A549 (cell line): ENCODE results near the gene ADGRF3. TPM values are rescaled to one million over a fixed set of nuclear protein-coding genes. Genes with fewer than 3 reads are reported as not detected.

Experiments used
- ATAC-seq, 2 experiments: fragments of 200-7000 bp in 1 of 2; fragments of >200 bp in 1 of 2; cut with Nextera tagmentation in 1 of 2; cut with Tn5 transposase in 1 of 2; 3 replicates each; pipeline versions ENCODE4 v1.8.0 to v1.9.1; 2018 to 2020; ENCODE audit warnings: mild to moderate bottlenecking in 1 of 2, moderate library complexity in 1 of 2
- CTCF ChIA-PET: fragments of 300-600 bp; sonication (Branson Sonifier 250); formaldehyde crosslinking; extraction: SDS; loops from one replicate; lab custom pipeline; 2021; ENCODE audit warnings: antibody characterized with exemption, inconsistent platforms; lab: Yijun Ruan, JAX
- POLR2A ChIA-PET: fragments of 350-600 bp; formaldehyde crosslinking; extraction: SDS; loops from one replicate; lab custom pipeline; 2021; ENCODE audit warnings: antibody characterized with exemption, inconsistent platforms; lab: Yijun Ruan, JAX
- DNase-seq, 2 experiments: peaks; one replicate each; pipeline versions ENCODE4 v3.0.0 to v3.0.0-alpha.2; 2011 to 2016; ENCODE audit warnings: low read depth in 1 of 2, low spot score in 1 of 2
- FAIRE-seq: peaks from 2 replicates; lab custom pipeline; 2011; peaks lifted over from hg19 to GRCh38; lab: Jason Lieb, UNC
- H3K27ac ChIP-seq, 2 experiments: fragments of >200 bp; sonication (Bioruptor Twin); formaldehyde crosslinking; 3 replicates each; pipeline ENCODE4 v1.5.1; 2016 to 2017
- H3K4me1 ChIP-seq: fragments of >200 bp; sonication (Bioruptor Twin); formaldehyde crosslinking; 3 replicates; pipeline ENCODE4 v1.6.1; 2016
- H3K4me2 ChIP-seq: fragments of >200 bp; sonication (Bioruptor Twin); formaldehyde crosslinking; 3 replicates; pipeline ENCODE4 v1.6.1; 2016
- H3K4me3 ChIP-seq: fragments of >200 bp; sonication (Bioruptor Twin); formaldehyde crosslinking; 3 replicates; pipeline ENCODE4 v1.5.1; 2016
- H3K9me3 ChIP-seq: fragments of >200 bp; sonication (Bioruptor Twin); formaldehyde crosslinking; 3 replicates; pipeline ENCODE4 v1.6.1; 2016
- EP300 ChIP-seq, 2 experiments: fragments of >200 bp; sonication (Bioruptor Twin); formaldehyde crosslinking; IDR thresholded peaks; 2 replicates in 1 of 2; 3 replicates in 1 of 2; pipeline ENCODE4 v1.6.1; 2016 to 2017
- ESRRA ChIP-seq: fragments of 150-350 bp; IDR thresholded peaks from 2 replicates; pipeline ENCODE4 v1.6.1; 2014; ENCODE audit warnings: mild to moderate bottlenecking, low read length, borderline replicate concordance
- FOXS1 ChIP-seq: fragments of 250-450 bp; sonication (Bioruptor Pico); IDR thresholded peaks from 2 replicates; pipeline ENCODE4 v1.5.0; 2020; ENCODE audit warnings: mild to moderate bottlenecking, moderate library complexity
- HDAC2 ChIP-seq: fragments of 200-600 bp; sonication (generic); IDR thresholded peaks from 2 replicates; pipeline ENCODE4 v1.6.1; 2016
- JUNB ChIP-seq: fragments of >200 bp; sonication (Bioruptor Twin); formaldehyde crosslinking; IDR thresholded peaks from 2 replicates; pipeline ENCODE4 v1.6.1; 2016
- KDM5A ChIP-seq: fragments of 200-600 bp; sonication (generic); IDR thresholded peaks from 2 replicates; pipeline ENCODE4 v1.6.1; 2016; ENCODE audit warnings: antibody characterized with exemption, mild to moderate bottlenecking
- POLR2A ChIP-seq: IDR thresholded peaks from 2 replicates; pipeline ENCODE4 v1.6.1; 2012; ENCODE audit warnings: mild to moderate bottlenecking, low read length
- RAD21 ChIP-seq, 2 experiments: fragments of >200 bp in 1 of 2; sonication (Bioruptor Twin) in 1 of 2; formaldehyde crosslinking in 1 of 2; IDR thresholded peaks in 1 of 2; conservative IDR thresholded peaks in 1 of 2; 2 replicates in 1 of 2; 3 replicates in 1 of 2; pipeline ENCODE4 v1.6.1; 2012 to 2018; ENCODE audit warnings: inconsistent platforms in 1 of 2
- SMC3 ChIP-seq: fragments of >200 bp; sonication (Bioruptor Twin); formaldehyde crosslinking; IDR thresholded peaks from 3 replicates; pipeline ENCODE4 v1.6.1; 2018; ENCODE audit warnings: inconsistent platforms
- ZFP36 ChIP-seq: fragments of 450-650 bp; IDR thresholded peaks from 2 replicates; pipeline ENCODE4 v1.6.1; 2014; ENCODE audit warnings: borderline replicate concordance; ENCODE audit not compliant: partially characterized antibody
- WGBS: methylation state at CpG from one replicate; pipeline ENCODE4 v1.1.6; 2017; ENCODE audit errors: missing lambda C conversion rate; 5-methylcytosine and 5-hydroxymethylcytosine counted together
- polyA plus RNA-seq, 4 experiments: library from polyadenylated mRNA; depleted of rRNA in 3 of 4; stranded (reverse); fragments of >200 nt; fragmentation: RNase III in 1 of 4; extraction: RNeasy Plus Mini Kit Qiagen cat#74134 plus additional on column Dnase treatment in 1 of 4; gene quantifications; 2 replicates in 3 of 4; 3 replicates in 1 of 4; pipeline ENCODE4 v1.2.3, GENCODE V29; 2011 to 2017
- TF ChIP-seq, protein P1 (sequence below): fragments of >200 bp; sonication (Bioruptor Twin); formaldehyde crosslinking; IDR thresholded peaks from 3 replicates; pipeline ENCODE4 v1.6.1; 2016
- TF ChIP-seq, protein P2 (sequence below): fragments of >200 bp; sonication (Bioruptor Twin); formaldehyde crosslinking; IDR thresholded peaks from 3 replicates; pipeline ENCODE4 v1.5.1; 2016
- TF ChIP-seq, protein P3 (sequence below): fragments of 450-650 bp; IDR thresholded peaks from 2 replicates; pipeline ENCODE4 v1.6.1; 2014; ENCODE audit warnings: antibody characterized with exemption

The ADGRF3 gene
- polyA plus RNA-seq, 2 of the 4 experiments (the other 2 are of a cell fraction): 0.12 to 0.21 TPM

GRCh38 chr2:26316845-26317244 is 29.7 kb downstream of the ADGRF3 start:
- POLR2A ChIA-PET: no interaction called here
- CTCF ChIA-PET: interaction anchor here (0.6 to 14.5 kb wide), 10 partner anchors 11 to 413 kb away, joined by 3 to 156 read pairs (median 4); no protein-coding TSS in a partner anchor
- WGBS: 86% methylated on average over 6 of the region's 6 CpGs
- 0 out of 6 replicates have a peak, but pooled peaks of 1 of the 2 experiments have one; percentile 2 for ATAC-seq
- Histone ChIP-seq H3K4me1 (no peaks in the 10 kb centered on the region), H3K27ac (no peak overlapping the region), H3K4me2 (no peak overlapping the region), H3K4me3 (no peak overlapping the region), H3K9me3 (no peaks in the 10 kb centered on the region)
- FAIRE-seq: no peak
- no peak for DNase-seq
- TF ChIP-seq ZFP36 (no peak), KDM5A (no peak), JUNB (no peak)
- TF ChIP-seq, protein P1, sequence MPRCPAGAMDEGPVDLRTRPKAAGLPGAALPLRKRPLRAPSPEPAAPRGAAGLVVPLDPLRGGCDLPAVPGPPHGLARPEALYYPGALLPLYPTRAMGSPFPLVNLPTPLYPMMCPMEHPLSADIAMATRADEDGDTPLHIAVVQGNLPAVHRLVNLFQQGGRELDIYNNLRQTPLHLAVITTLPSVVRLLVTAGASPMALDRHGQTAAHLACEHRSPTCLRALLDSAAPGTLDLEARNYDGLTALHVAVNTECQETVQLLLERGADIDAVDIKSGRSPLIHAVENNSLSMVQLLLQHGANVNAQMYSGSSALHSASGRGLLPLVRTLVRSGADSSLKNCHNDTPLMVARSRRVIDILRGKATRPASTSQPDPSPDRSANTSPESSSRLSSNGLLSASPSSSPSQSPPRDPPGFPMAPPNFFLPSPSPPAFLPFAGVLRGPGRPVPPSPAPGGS: no peak
- TF ChIP-seq, protein P2, sequence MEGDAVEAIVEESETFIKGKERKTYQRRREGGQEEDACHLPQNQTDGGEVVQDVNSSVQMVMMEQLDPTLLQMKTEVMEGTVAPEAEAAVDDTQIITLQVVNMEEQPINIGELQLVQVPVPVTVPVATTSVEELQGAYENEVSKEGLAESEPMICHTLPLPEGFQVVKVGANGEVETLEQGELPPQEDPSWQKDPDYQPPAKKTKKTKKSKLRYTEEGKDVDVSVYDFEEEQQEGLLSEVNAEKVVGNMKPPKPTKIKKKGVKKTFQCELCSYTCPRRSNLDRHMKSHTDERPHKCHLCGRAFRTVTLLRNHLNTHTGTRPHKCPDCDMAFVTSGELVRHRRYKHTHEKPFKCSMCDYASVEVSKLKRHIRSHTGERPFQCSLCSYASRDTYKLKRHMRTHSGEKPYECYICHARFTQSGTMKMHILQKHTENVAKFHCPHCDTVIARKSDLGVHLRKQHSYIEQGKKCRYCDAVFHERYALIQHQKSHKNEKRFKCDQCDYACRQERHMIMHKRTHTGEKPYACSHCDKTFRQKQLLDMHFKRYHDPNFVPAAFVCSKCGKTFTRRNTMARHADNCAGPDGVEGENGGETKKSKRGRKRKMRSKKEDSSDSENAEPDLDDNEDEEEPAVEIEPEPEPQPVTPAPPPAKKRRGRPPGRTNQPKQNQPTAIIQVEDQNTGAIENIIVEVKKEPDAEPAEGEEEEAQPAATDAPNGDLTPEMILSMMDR: no peak
- TF ChIP-seq, all 56 proteins: peak for 0

DNA sequence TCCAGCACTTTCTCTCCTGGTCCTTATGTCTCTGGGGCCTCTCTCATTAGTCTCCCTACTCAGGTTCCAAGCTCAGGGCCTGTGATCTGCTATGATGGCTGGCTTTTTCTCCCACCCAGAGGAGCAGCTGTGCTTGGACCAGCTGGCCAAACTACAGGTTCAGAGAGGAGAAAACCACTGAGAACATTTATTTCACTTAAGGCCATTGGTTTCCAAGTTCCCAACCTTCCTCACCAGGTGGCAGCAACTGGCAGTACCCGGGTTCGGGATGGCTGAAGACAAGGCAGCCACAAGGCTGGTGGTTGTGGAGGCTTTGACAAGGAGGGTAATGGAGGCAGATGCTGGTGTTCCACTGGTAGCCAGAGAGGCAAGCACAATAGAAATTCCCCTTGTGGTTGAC is 30.5 kb downstream of the ADGRF3 start:
- POLR2A ChIA-PET: no interaction called here
- WGBS: 15% methylated on average over 2 of the region's 2 CpGs
- TF ChIP-seq RAD21 (conservative IDR thresholded peaks at IDR 0.05 in 1 of 2, IDR thresholded peaks at IDR 0.05 in 1 of 2): peak; percentile 46 to 60; a peak in 3 of 5 replicates
- no peak for TF ChIP-seq POLR2A
- TF ChIP-seq, protein P2: peak; percentile 44
- no peak for TF ChIP-seq ESRRA
- peak; percentile 56 for TF ChIP-seq SMC3
- TF ChIP-seq FOXS1 (CRISPR knock-in tag): no peak
- TF ChIP-seq, all 56 proteins: peak for 3
- H3K4me3 ChIP-seq: no peak overlapping the region
- no peak overlapping the region for H3K27ac ChIP-seq
- H3K4me1 ChIP-seq: no peaks in the 10 kb centered on the region
- CTCF ChIA-PET: interaction anchor here (0.6 to 14.5 kb wide), 10 partner anchors 10 to 487 kb away, joined by 3 to 156 read pairs (median 4); no protein-coding TSS in a partner anchor
- FAIRE-seq (no peak), DNase-seq (peak; percentile 35 to 64), ATAC-seq (peak; percentile 48 to 73)
- H3K4me2 ChIP-seq: no peak overlapping the region
- no peaks in the 10 kb centered on the region for H3K9me3 ChIP-seq

GRCh38 chr2:26314243-26314642 is 32.3 kb downstream of the ADGRF3 start:
- ChIA-PET POLR2A (no interaction called here), CTCF (interaction anchor here (0.7 to 14.5 kb wide), 8 partner anchors 9 to 155 kb away, joined by 3 to 156 read pairs (median 3); no protein-coding TSS in a partner anchor)
- DNase-seq: no peak
- peak in 1 of 2 experiments; percentile 36; a peak in 2 of 5 replicates for TF ChIP-seq RAD21 (conservative IDR thresholded peaks at IDR 0.05 in 1 of 2, IDR thresholded peaks at IDR 0.05 in 1 of 2)
- no peak for TF ChIP-seq HDAC2
- TF ChIP-seq, protein P3, sequence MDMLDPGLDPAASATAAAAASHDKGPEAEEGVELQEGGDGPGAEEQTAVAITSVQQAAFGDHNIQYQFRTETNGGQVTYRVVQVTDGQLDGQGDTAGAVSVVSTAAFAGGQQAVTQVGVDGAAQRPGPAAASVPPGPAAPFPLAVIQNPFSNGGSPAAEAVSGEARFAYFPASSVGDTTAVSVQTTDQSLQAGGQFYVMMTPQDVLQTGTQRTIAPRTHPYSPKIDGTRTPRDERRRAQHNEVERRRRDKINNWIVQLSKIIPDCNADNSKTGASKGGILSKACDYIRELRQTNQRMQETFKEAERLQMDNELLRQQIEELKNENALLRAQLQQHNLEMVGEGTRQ: no peak
- no peak for TF ChIP-seq EP300 (IDR thresholded peaks at IDR 0.05)
- Histone ChIP-seq H3K4me2 (no peak overlapping the region), H3K9me3 (no peaks in the 10 kb centered on the region), H3K4me1 (no peaks in the 10 kb centered on the region), H3K4me3 (no peak overlapping the region), H3K27ac (no peak overlapping the region)
- peak in 1 of 2 experiments; percentile 57; a peak in 3 of 6 replicates for ATAC-seq
- WGBS: 44% methylated on average over 8 of the region's 8 CpGs
- FAIRE-seq: no peak
